GM12874 (cell line): ENCODE data around the gene ACTG1.

Experiments used
- CTCF ChIP-seq: IDR thresholded peaks from 2 replicates; pipeline ENCODE4 v1.5.1; 2011; ENCODE audit warnings: low read depth, mild to moderate bottlenecking, control low read depth, low read length, moderate library complexity; ENCODE audit not compliant: insufficient read depth

The ACTG1 gene

DNA sequence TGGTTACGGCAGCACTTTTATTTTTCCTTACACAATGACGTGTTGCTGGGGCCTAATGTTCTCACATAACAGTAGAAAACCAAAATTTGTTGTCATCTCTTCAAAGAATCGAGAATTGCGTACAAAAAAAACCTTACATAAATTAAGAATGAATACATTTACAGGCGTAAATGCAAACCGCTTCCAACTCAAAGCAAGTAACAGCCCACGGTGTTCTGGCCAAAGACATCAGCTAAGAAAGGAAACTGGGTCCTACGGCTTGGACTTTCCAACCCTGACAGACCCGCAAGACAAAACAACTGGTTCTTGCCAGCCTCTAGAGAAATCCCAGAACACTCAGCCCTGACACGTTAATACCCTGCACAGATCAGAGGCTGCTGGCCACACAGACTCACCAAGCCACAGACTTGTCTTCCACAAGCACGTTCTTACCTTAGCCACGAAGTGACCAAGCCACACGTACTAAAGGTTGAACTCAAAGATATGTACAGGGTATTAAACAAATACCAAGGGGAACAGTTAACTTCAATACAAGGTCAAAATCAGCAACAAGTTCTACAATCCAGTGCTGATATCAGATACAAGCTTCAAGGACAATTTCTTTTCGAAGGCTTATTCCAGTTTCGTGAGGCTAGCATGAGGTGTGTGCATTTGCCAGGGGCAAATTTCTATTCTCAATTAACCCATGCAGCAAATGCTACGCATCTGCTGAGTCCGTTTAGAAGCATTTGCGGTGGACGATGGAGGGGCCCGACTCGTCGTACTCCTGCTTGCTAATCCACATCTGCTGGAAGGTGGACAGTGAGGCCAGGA lies 2.4 kb downstream of the ACTG1 start:
- TF ChIP-seq CTCF: no peak

DNA sequence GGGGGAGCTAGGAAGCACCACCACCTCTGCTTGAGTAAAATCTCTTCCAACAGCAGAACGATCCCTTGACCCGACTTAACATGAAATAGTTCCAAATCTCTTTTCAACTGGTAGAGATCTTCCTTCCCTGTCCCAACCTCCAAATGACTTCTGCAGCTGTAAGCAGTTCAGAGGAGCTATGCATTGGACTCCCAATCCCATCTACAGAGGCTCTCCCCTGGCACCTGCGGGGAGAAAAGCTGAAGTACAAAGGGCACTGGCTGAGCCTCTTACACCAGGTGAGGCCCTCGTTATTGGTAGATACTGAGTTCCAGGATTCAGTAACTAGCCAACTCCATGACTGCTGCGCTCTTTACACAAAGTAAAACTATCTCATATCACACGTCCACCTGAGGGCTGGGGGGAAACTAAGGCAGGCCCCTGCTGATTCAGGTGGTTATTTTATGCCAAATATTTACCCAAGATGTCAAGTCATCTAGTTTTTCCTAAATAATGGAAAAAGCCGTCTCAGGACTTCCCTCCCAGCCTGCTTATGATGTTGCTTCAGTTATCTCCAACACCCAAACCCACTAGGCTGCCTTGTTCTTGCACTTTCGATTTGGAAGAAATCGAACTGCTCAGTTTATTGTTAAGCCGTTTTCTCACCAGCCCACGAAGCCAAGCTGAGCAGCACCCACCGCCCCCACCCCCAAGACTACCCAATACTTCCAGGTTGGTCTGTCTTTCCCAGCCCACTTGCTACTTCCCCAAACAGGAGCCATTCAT lies 3.2 kb downstream of the ACTG1 start:
- TF ChIP-seq CTCF: no peak

GRCh38 chr17:81508639-81509206 lies 3.9 kb downstream of the ACTG1 start:
- no peak for TF ChIP-seq CTCF

- no peak for TF ChIP-seq CTCF
These were observed 9.0 kb downstream of the ACTG1 start for GRCh38 chr17:81503619-81504018.

- TF ChIP-seq CTCF: no peak
These were observed 10.1 kb downstream of the ACTG1 start for GRCh38 chr17:81502471-81503017.

GRCh38 chr17:81500047-81500446 lies 12.6 kb downstream of the ACTG1 start:
- TF ChIP-seq CTCF: no peak

DNA sequence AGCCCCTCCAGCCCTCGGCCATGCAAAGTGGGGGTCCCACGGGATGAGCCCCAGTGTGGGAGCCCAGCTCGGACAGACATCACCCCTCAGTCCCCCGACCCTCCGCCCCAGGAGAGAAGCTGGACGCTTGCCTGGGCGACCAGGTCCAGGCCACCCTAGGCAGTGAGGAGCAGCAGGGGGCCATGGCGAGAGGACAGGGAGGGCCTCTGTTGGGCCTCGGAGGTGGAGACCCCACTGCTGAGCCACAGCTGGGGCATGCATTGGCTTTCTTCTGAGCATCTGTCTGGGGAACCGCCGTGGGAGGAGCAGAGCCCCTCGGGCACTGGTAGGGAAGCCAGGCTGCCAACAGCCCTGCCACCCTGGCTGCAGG lies 13.0 kb downstream of the ACTG1 start:
- no peak for TF ChIP-seq CTCF
